Measurements from ENCODE around the gene FAM193B.
"Not testable (repeated sequence)": the region's sequence is repeated elsewhere in the genome, so short reads cannot be mapped to it uniquely, and the experiment has no call there.

Gene FAM193B

DNA sequence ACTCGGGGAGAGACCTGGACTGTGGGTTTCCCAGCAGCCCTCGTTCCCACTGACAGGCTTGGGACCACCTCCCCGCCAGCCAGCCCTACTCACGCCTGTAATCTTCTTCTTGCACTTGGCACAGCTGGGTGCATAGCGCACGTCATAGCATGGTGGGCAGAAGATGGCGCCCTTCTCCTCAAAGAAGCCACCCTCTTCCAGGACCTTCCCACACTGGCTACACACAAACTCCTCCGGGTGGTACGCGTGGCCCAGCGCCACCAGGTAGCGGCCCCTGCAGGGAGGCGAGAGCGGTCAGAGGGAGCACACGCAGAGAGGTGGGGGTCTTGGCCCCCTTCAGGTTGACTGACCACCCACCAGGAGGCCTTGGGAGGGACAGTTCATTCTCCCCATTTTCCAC is 66.4 kb downstream of the FAM193B start:
- no peaks in the 10 kb centered on the region; the same call in none of the 2 replicates for H3K36me3 ChIP-seq (ENCODE audit: control insufficient read depth, insufficient read depth, low read length)
- TF ChIP-seq, protein P1, sequence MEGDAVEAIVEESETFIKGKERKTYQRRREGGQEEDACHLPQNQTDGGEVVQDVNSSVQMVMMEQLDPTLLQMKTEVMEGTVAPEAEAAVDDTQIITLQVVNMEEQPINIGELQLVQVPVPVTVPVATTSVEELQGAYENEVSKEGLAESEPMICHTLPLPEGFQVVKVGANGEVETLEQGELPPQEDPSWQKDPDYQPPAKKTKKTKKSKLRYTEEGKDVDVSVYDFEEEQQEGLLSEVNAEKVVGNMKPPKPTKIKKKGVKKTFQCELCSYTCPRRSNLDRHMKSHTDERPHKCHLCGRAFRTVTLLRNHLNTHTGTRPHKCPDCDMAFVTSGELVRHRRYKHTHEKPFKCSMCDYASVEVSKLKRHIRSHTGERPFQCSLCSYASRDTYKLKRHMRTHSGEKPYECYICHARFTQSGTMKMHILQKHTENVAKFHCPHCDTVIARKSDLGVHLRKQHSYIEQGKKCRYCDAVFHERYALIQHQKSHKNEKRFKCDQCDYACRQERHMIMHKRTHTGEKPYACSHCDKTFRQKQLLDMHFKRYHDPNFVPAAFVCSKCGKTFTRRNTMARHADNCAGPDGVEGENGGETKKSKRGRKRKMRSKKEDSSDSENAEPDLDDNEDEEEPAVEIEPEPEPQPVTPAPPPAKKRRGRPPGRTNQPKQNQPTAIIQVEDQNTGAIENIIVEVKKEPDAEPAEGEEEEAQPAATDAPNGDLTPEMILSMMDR (IDR thresholded peaks at IDR 0.05; ENCODE audit: insufficient read depth, low read length, poor library complexity, severe bottlenecking), result no peak
- H3K4me3 ChIP-seq (replicated peaks; ENCODE audit: low read depth, low read length), result no peak overlapping the region
- DNase-seq (ENCODE audit: extremely low read depth, insufficient read length), result no peak
- no peaks in the 10 kb centered on the region for H3K27me3 ChIP-seq (replicated peaks; ENCODE audit: control insufficient read depth, insufficient read depth, low read length)

DNA sequence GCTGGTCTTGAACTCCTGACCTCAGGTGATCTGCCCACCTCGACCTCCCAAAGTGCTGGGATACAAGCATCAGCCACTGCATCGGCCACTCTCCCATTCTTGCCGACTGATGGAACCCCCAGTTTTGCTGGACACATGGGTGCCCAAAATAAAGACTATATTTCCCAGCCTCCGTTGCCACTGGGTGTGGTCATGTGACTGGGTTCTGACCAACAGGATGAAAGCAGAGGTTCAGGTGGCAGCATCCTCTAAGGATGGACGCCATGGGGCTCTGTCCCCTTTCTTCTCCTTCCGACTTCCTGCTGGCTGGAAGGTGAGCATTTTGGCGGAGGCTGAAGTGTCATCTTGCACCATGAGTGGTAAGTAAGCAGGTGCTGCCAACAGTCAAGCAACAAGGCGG is 67.2 kb downstream of the FAM193B start:
- TF ChIP-seq, protein P1 (IDR thresholded peaks at IDR 0.05; ENCODE audit: insufficient read depth, low read length, poor library complexity, severe bottlenecking), result no peak
- no peak overlapping the region for H3K4me3 ChIP-seq (replicated peaks; ENCODE audit: low read depth, low read length)
- no peaks in the 10 kb centered on the region for H3K27me3 ChIP-seq (replicated peaks; ENCODE audit: control insufficient read depth, insufficient read depth, low read length)
- no peak for DNase-seq (ENCODE audit: extremely low read depth, insufficient read length)
- H3K36me3 ChIP-seq (ENCODE audit: control insufficient read depth, insufficient read depth, low read length), result no peaks in the 10 kb centered on the region; the same call in none of the 2 replicates

DNA sequence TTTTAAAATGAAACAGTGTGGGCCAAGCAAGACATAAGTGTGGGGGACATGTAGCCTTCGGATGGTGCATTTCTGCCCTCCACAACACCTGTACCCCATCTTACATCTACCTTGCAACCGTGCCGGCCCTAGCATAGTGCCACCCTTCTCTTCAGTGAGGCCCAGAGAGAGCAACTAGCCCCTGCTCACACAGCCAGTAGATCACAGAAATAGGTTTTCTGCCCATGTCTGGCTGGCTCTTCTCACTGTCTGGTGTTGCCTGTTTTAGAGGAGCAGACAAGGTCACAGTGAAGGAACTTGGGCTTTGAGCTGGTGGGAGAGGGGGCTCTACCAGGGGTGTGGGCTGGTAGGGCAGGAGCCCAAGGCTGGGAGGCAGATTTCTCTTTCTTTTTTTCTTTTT is 68.1 kb downstream of the FAM193B start:
- TF ChIP-seq, protein P1 (IDR thresholded peaks at IDR 0.05; ENCODE audit: insufficient read depth, low read length, poor library complexity, severe bottlenecking), result no peak
- Histone ChIP-seq H3K4me3 (replicated peaks; ENCODE audit: low read depth, low read length) (no peak overlapping the region), H3K36me3 (ENCODE audit: control insufficient read depth, insufficient read depth, low read length) (no peaks in the 10 kb centered on the region; the same call in none of the 2 replicates), H3K27me3 (replicated peaks; ENCODE audit: control insufficient read depth, insufficient read depth, low read length) (no peaks in the 10 kb centered on the region)
- no peak for DNase-seq (ENCODE audit: extremely low read depth, insufficient read length)

DNA sequence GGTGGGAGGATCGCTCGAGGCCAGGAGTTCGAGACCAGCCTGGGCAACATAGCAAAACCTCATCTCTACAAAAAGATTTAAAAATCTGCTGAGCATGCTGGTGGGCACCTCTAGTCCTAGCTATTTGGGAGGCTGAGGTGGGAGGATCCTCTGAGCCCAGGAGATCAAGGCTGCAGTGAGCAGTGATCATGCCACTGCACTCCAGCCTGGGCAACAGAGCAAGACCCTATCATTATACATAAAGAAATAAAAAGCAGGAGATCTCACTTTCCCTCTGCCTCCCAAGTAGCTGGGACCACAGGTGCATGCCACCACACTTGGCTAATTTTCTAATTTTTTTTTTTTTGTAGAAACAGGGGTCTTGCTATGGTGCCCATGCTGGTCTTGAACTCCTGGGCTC is 68.6 kb downstream of the FAM193B start:
- not testable (repeated sequence) for DNase-seq (ENCODE audit: extremely low read depth, insufficient read length); H3K27me3 ChIP-seq (replicated peaks; ENCODE audit: control insufficient read depth, insufficient read depth, low read length); H3K36me3 ChIP-seq (ENCODE audit: control insufficient read depth, insufficient read depth, low read length); H3K4me3 ChIP-seq (replicated peaks; ENCODE audit: low read depth, low read length)

DNA sequence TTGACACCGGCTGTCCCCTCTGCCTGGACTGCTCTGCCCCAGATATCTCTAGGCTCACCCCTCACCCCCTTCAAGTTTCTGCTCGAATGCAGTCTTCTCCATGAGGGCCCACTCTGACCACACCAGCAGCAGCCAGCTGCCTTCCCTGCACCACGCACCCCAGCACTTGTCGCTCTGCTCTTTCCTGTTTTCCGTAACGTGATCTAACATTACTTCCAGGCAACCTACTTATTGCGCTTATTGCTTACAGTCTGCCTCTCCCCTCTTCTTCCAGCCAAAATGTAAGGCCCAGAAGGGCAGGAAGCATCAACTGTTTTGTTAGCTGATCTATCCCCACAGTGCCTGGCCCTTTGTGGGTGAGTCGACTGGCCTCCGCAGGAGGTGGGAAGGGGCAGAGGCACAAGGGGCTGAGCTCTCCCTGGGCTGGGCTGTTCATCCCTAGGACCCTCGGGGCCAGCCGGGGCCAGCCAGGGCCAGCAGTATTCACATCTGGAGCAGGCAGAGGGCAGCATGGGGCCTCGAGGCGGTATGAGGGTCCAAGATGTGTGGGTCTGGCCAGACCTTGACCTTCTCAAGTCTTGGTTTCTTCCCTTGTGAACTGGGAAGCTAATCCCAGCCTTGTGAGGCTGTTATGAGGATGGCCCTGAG is 69.3 kb downstream of the FAM193B start:
- no peaks in the 10 kb centered on the region; the same call in none of the 2 replicates for H3K36me3 ChIP-seq (ENCODE audit: control insufficient read depth, insufficient read depth, low read length)
- H3K27me3 ChIP-seq (replicated peaks; ENCODE audit: control insufficient read depth, insufficient read depth, low read length), result no peaks in the 10 kb centered on the region
- no peak overlapping the region for H3K4me3 ChIP-seq (replicated peaks; ENCODE audit: low read depth, low read length)
- TF ChIP-seq, protein P1 (IDR thresholded peaks at IDR 0.05; ENCODE audit: insufficient read depth, low read length, poor library complexity, severe bottlenecking), result no peak
- DNase-seq (ENCODE audit: extremely low read depth, insufficient read length), result no peak

DNA sequence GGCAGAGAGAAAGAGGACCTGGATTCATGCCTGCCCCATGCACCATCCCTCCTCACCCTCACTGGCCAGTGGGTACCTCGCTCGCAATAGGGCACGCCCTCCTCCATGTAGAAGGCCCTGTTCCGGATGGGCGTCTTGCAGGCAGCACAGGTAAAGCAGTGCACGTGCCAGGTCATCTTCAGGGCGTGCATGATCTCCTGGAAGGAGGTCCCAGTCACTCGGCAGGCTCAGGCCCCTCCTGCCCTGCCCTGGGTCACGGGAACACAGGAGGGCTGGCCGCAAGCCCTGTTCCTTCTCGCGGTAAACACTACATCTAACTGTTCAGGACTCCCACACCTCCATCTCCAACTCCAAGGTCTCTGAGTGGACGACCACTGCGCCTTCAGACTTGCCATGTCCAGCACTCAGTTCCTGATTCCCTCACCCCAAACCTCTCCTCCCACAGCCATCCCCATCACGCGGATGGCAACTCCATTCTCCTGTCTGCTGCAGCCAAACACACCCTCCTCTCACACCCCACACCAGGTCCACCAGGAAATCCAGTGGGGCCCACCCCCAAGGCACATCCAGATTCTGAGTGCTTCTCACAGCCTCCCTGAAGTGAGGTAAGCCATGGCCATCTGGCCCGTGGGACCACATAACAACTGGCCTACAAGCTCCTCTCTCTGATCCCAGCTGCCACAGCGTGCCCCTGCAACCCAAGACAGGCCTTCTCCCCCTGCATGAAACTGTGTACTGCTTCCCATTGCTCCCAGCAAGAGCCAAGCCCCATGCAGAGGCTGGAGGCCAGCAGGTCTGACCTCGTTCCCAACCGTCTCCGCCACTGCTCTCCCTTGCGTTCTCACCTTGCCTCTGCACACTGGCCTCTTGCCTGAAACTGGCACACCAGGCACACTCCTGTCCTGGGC is 70.1 kb downstream of the FAM193B start:
- Histone ChIP-seq H3K27me3 (replicated peaks; ENCODE audit: control insufficient read depth, insufficient read depth, low read length) (no peaks in the 10 kb centered on the region), H3K4me3 (replicated peaks; ENCODE audit: low read depth, low read length) (no peak overlapping the region), H3K36me3 (ENCODE audit: control insufficient read depth, insufficient read depth, low read length) (no peaks in the 10 kb centered on the region; the same call in none of the 2 replicates)
- no peak for DNase-seq (ENCODE audit: extremely low read depth, insufficient read length)
- TF ChIP-seq, protein P1 (IDR thresholded peaks at IDR 0.05; ENCODE audit: insufficient read depth, low read length, poor library complexity, severe bottlenecking), result no peak
